GM18868 (cell line): ENCODE data around the gene ANXA8.

Experiments used
- ATAC-seq: cut with Tn5 transposase; IDR thresholded peaks from one replicate; pipeline ENCODE4 v1.9.1; 2021; ENCODE audit warnings: mild to moderate bottlenecking, moderate library complexity; ENCODE audit not compliant: unreplicated experiment

ANXA8 gene

GRCh38 chr10:47449102-47449978, 34.6 kb downstream of the ANXA8 start:
- ATAC-seq: no peak

DNA sequence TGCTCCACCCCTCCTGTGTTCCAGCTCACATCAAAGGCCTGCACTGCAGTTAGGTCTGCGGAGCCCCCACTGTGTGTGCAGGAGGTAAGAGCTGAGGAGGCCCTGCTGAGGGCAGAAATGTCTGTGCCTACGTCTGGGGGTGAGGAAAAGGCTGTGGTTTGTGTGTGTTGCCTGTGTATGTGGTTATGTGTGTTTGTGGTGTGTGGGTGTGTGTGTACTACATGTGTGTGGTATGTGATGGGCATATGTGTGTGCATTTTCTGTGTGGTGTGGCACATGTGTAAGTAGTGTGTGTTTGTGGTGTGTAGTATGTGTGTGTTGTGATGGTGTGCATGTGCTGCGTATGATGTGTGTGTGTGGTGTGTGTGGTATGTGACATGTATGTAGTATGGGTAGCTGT, 36.2 kb downstream of the ANXA8 start:
- no peak for ATAC-seq

DNA sequence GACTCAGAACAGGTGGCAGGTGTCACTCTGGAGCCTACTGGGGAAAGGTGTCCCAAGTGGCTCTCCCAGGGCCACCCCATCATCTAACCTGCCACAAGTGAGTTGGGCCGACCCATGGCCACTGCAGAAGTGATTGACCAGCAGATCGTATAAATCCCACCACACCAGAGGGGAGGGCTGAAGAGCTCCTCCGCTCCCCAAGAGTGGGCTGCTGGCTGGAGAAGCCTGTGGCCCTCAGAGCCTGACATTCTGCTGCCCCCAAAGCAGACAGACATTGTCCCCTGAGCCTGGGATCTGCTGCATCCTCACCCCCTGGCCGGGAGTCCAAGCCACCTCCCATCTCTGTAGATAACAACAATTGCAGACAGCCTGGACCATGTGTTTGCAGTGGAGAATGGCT, 36.7 kb downstream of the ANXA8 start:
- no peak for ATAC-seq

DNA sequence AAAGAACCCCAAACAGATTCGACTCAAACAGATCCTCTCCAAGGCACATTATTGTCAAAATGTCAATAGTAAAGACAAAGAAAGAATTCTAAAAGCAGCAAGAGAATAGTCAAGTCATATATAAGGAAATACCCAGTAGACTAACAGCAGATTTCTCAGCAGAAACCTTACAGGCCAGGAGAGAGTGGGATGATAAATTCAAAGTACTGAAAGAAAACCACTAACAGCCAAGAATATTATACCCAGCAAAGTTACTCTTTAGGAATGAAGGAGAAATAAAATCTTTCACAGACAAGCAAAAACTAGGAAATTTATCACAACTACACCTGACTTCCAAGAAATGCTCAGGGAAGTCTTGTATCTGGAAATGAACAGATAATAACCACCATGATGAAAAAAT, 38.2 kb downstream of the ANXA8 start:
- ATAC-seq: no peak

DNA sequence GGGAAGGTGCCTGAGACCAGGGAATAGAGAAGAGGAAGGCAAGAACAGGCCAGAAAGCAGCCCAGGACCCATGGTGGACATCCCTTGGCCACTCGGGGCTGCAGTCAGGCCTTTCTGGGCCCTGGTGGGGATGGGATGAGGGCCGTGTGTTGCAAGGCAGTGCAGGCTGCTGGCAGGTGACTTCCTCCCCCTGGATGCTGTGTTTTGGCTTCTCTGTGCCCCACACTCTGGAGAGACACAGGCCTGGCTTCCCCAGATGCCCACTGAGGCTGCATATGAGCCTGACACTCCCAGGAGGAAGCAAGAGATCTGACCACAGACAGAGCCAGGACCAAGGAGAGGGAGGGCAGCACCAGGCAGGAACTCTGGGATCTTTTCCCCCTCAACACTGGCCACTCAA, 39.9 kb downstream of the ANXA8 start:
- no peak for ATAC-seq

DNA sequence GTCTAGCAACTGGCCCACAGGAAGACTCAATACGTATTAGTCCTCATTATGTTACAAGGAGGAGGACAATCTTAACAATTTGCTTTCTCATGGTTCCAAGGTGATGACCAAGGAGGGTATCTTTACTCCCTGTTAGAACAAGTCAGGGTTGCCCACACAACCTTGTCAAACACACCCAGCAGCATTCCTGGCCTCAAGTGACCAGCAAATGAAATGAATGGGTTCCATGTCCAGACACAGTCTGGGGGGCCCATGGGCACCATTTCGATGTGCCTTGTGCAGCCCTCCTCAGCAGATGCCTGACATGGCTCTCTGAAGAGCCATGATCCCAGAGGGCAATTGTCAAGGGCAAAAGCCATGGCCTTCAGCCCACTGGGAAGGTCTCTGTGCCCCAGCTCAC, 40.8 kb downstream of the ANXA8 start:
- no peak for ATAC-seq

DNA sequence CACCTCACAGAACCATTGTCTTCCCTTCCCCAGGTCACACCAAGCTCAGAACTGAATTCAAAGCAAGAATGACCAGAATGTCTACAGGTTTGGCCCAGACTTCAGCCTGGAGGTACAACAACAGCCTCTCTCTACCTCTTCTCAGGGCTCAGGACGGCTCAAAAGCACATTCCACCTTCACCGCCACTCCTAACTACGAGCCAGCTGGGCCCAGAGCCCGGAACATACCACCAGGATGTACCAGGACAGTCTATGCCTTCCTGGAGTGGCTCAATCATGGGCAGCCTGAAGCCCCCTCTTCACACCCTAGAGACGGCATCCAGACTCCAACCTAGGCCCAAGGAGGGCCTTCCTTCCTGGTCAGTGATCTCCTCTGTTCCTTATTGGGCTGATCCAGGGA, 41.6 kb downstream of the ANXA8 start:
- no peak for ATAC-seq

DNA sequence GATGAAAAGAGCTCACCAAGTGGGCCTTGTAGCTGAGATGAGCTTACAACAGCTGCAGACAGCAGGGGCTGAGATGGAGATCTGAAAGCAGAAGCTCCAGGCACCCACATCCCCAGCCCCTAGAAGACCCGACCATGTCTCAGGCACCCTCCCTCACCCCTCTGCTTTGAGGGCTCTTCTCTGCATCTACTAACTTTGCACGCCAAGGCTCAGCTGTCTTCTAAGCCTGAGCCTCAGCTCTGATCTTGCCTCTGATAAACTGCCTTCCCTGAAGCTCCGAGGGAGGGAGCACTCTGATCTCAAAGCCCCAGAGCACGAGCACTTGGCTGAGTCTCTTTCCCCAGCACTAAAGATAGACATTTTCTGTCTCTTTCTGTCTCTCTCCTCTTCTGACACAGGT, 42.0 kb downstream of the ANXA8 start:
- no peak for ATAC-seq

DNA sequence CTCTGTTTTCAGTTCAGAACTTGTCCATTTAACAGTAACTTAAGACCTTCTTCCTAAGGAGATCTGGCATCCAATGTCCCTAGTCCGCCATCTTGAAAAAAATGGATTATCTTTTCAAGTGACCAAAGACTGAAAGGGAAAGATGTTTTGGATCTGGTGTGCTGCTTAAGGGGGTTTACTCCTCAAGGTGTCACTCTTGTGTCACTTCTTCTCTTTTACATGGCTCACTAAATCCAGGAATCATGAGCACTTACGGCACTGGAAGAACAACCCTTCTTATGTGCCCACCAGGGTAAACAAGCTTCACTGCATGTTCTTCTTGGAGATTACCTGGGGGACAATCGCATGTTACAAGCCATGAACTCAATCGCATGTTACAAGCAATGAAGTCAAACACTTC, 43.7 kb downstream of the ANXA8 start:
- ATAC-seq: no peak

GRCh38 chr10:47438857-47439474, 44.9 kb downstream of the ANXA8 start:
- ATAC-seq: no peak

GRCh38 chr10:47435081-47435480, 48.8 kb downstream of the ANXA8 start:
- no peak for ATAC-seq

DNA sequence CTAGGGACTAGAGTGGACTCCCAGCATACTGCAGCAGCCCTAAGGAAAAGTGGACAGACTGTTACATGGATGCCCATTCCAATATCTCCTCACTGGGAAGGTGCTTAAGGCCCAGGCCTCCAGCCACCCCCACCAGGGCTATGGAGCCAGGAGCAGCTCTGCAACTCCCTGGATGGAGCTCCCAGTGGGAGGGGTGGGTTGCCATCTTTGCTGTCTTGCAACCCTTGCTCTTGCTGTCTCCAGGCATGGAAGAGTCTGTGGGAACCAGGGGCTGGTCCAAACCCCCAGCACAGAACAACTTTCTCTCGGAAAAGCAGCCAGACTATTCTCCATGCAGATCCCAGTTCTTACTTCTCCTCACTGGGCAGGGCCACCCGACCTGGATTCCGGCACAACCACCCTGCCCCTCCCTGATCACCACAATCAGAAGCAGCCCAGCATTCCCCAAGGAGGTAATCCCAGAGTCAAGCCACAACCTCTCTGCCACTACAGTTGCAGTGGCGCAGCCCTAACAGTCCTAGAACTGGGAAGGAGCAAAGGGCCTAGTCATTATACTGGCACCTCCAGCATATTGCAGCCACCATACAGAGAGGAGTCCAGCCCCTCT, 58.0 kb downstream of the ANXA8 start:
- no peak for ATAC-seq

GRCh38 chr10:47424231-47424630, 59.7 kb downstream of the ANXA8 start:
- no peak for ATAC-seq

DNA sequence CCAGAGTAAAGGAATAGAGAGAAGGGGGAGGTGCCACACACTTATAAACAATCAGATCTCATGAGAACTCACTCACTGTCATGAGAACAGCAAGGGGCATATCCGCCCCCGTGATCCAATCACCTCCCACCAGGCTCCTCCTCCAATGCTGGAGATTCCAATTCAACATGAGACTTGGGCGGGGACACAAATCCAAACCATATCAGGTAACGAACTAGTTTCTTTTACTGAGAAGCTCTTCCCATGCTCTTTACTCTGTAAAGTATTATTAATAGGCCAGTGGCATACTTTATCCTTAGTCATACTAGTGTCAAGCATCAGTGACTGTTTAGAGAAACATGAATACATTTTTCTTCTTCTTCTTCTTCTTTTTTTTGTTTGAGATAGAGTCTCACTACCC, 60.4 kb downstream of the ANXA8 start:
- ATAC-seq: no peak

- no peak for ATAC-seq
Measured at GRCh38 chr10:47421057-47421952, 62.6 kb downstream of the ANXA8 start.

DNA sequence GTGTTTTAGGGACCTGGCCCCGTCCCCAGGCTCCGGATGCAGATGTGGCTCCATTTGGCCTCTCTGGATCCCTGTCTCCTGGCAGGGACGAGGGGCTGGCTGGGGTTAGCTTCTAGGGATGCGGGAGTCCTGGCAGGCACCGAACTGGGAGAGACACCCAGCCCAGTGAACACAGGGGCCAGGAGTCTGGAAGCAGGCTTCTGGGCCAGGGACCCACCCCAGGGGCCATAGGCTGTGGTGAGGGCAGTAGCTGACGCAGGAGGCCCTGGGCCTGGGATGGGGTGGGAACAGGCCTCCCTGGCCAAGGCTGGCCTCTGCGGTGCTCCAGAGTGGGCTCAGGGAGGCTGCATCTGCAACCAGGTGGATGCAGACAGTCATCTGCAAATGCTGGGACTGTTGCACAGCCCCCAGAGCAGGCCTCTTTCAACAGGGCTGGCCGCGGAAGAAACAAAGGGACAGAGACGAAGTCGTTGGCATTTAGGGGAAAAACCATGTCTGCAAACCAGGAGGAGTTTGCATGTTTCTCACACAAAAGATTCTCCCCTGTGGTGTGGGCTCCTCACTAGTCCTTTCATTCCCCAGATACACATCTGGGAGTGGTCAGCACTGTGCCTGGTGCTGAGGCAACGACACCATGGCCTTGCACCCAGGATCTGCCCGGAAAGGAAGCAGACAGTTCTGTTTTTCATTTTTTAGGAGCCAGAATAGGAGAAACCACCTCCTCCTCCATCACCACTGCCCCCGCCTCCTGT, 63.4 kb downstream of the ANXA8 start:
- no peak for ATAC-seq

- no peak for ATAC-seq
Measured at GRCh38 chr10:47419421-47419820, 64.5 kb downstream of the ANXA8 start.

- no peak for ATAC-seq
Measured at GRCh38 chr10:47418966-47419365, 64.9 kb downstream of the ANXA8 start.

DNA sequence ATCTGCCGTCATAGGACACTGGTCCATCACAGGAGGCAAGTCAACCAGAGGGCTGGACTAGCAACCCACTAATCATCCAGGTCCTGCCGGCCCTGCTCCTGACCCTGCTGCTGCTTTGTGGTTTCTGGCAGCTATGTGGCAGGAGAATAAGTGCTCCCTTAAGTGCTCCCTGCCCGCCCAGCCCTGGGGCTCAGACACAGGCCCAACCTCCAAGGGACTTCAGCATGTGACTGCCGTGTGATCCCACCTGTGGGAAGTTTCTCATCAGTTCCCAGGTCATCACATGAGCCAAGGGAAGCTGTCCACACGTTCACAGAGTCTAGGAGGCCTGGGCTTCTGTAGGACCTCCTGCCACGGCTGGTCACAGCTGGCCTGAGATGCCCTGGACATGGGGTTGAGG, 65.6 kb downstream of the ANXA8 start:
- no peak for ATAC-seq
